GM12878 (cell line): ENCODE data around the gene GK2. TPM values are rescaled to one million over a fixed set of nuclear protein-coding genes. Genes with fewer than 3 reads are reported as not detected.

Experiments
- ATAC-seq: fragments of 200-7000 bp; cut with Tn5 transposase; 3 replicates; pipeline ENCODE4 v1.9.1; 2020; ENCODE audit warnings: mild to moderate bottlenecking, moderate library complexity
- Bru-seq: library from RNA; stranded (reverse); fragments of 400-500 nt; gene quantifications from one replicate; lab custom pipeline; 2021; lab: Mats Ljungman, UMichigan
- BruChase-seq, 2 experiments: library from RNA; stranded (reverse); fragments of 400-500 nt; gene quantifications; one replicate each; lab custom pipeline; 2021; lab: Mats Ljungman, UMichigan
- BruUV-seq: library from RNA; stranded (reverse); fragments of 400-500 nt; replicated peaks from 2 replicates; lab custom pipeline; 2021; lab: Mats Ljungman, UMichigan
- CTCF ChIA-PET: fragments of 300-600 bp; sonication (Branson Sonifier 250); formaldehyde crosslinking; extraction: SDS; loops from one replicate; lab custom pipeline; 2021; ENCODE audit warnings: inconsistent platforms; lab: Yijun Ruan, JAX
- POLR2A ChIA-PET: fragments of 350-600 bp; formaldehyde crosslinking; extraction: SDS; loops from one replicate; lab custom pipeline; 2021; ENCODE audit warnings: inconsistent platforms; lab: Charles Lee
- RAD21 ChIA-PET: fragments of 300-600 bp; sonication (Branson Sonifier 250); formaldehyde crosslinking; loops from one replicate; lab custom pipeline; 2023; ENCODE audit warnings: antibody characterized with exemption; ENCODE audit not compliant: unreplicated experiment; lab: Charles Lee
- SMC1A ChIA-PET: fragments of 300-600 bp; sonication (Branson Sonifier 250); formaldehyde crosslinking; loops from one replicate; lab custom pipeline; 2023; ENCODE audit not compliant: unreplicated experiment, uncharacterized antibody; lab: Charles Lee
- DNase-seq: peaks from one replicate; pipeline ENCODE4 v3.0.0-alpha.2; 2011; ENCODE audit warnings: low read depth, low spot score
- FAIRE-seq: peaks from 3 replicates; lab custom pipeline; 2011; peaks lifted over from hg19 to GRCh38; lab: Jason Lieb, UNC
- H2AFZ ChIP-seq: 2 replicates; pipeline ENCODE4 v1.6.0; 2011; ENCODE audit warnings: low read depth, low read length, control low read depth; ENCODE audit not compliant: control insufficient read depth
- H3K27ac ChIP-seq: 2 replicates; pipeline ENCODE4 v1.5.1; 2011; ENCODE audit warnings: control low read depth; ENCODE audit not compliant: control insufficient read depth, insufficient read depth
- H3K27me3 ChIP-seq, 2 experiments: replicated peaks in 1 of 2; 2 replicates each; pipeline versions ENCODE4 v1.6.0 to v1.6.1; 2011; ENCODE audit warnings: low read length in 1 of 2; ENCODE audit not compliant: control insufficient read depth in 2 of 2, insufficient read depth in 2 of 2
- H3K36me3 ChIP-seq, 2 experiments: 2 replicates each; pipeline ENCODE4 v1.5.1; 2011; ENCODE audit warnings: low read length in 1 of 2; ENCODE audit not compliant: control insufficient read depth in 2 of 2, insufficient read depth in 2 of 2
- H3K4me1 ChIP-seq: 2 replicates; pipeline ENCODE4 v1.6.1; 2011; ENCODE audit warnings: mild to moderate bottlenecking, low read length, moderate library complexity, mixed read lengths; ENCODE audit not compliant: control insufficient read depth, insufficient read depth
- H3K4me2 ChIP-seq: 2 replicates; pipeline ENCODE4 v1.6.0; 2011; ENCODE audit warnings: control low read depth; ENCODE audit not compliant: control insufficient read depth, insufficient read depth
- H3K4me3 ChIP-seq: fragments of 200-600 bp; sonication (generic); 2 replicates; pipeline ENCODE4 v1.5.1; 2016
- H3K79me2 ChIP-seq: 2 replicates; pipeline ENCODE4 v1.6.0; 2011; ENCODE audit warnings: low read length; ENCODE audit not compliant: control insufficient read depth, insufficient read depth
- H3K9ac ChIP-seq: 2 replicates; pipeline ENCODE4 v1.8.0; 2011; ENCODE audit warnings: low read length, control low read depth, mixed read lengths; ENCODE audit not compliant: control insufficient read depth, insufficient read depth
- H3K9me3 ChIP-seq: replicated peaks from 3 replicates; pipeline ENCODE4 v1.5.1; 2011; ENCODE audit warnings: mild to moderate bottlenecking, low read length; ENCODE audit not compliant: control insufficient read depth, insufficient read depth
- H4K20me1 ChIP-seq: 2 replicates; pipeline ENCODE4 v1.6.0; 2011; ENCODE audit not compliant: control insufficient read depth, insufficient read depth
- EGR1 ChIP-seq, 2 experiments: IDR thresholded peaks; 1 replicate in 1 of 2; 2 replicates in 1 of 2; pipeline ENCODE4 v1.6.1; 2011 to 2012; ENCODE audit warnings: low read depth in 2 of 2, low read length in 2 of 2, borderline replicate concordance in 1 of 2, mild to moderate bottlenecking in 1 of 2, moderate library complexity in 1 of 2
- EZH2 ChIP-seq: IDR thresholded peaks from 2 replicates; pipeline ENCODE4 v1.6.1; 2012; ENCODE audit warnings: low read depth, mild to moderate bottlenecking, control low read depth, inconsistent platforms, low read length, borderline replicate concordance; ENCODE audit not compliant: control insufficient read depth
- SMAD5 ChIP-seq: IDR thresholded peaks from 2 replicates; pipeline ENCODE4 v1.6.1; 2016; ENCODE audit warnings: antibody characterized with exemption, low read depth
- STAT1 ChIP-seq: fragments of 450-650 bp; conservative IDR thresholded peaks from 2 replicates; pipeline ENCODE4 v1.6.1; 2014; ENCODE audit warnings: antibody characterized with exemption, mild to moderate bottlenecking
- ZSCAN29 ChIP-seq: fragments of 450-650 bp; IDR thresholded peaks from 2 replicates; pipeline ENCODE4 v1.6.1; 2017; ENCODE audit warnings: mild to moderate bottlenecking, moderate library complexity
- WGBS: methylation state at CpG from one replicate; pipeline ENCODE4 v1.1.6; 2016; ENCODE audit warnings: low lambda C conversion rate; ENCODE audit not compliant: insufficient replicate concordance, insufficient coverage; ENCODE audit errors: missing lambda C conversion rate; 5-methylcytosine and 5-hydroxymethylcytosine counted together
- in situ Hi-C: fragments of 300-500 bp; cut with MboI; formaldehyde crosslinking; loops from 9 replicates; pipeline ENCODE4 v1.14.3; 2018; ENCODE audit warnings: mixed read lengths
- intact Hi-C: fragments of 100-400 bp; cut with micrococcal nuclease; formaldehyde crosslinking; loops from one replicate; pipeline ENCODE4 v1.14.2; 2022; ENCODE audit not compliant: unreplicated experiment
- long read RNA-seq, 2 experiments: library from polyadenylated mRNA; unstranded; transcript quantifications; one replicate each; pipeline ENCODE4 v2.0.0, GENCODE V29; 2019 to 2020
- polyA minus RNA-seq, 3 experiments: library from RNA; depleted of rRNA, polyadenylated mRNA; stranded (reverse); fragments of >200 nt; gene quantifications; 2 replicates each; pipeline ENCODE4 v1.2.3, GENCODE V29; 2011
- polyA plus RNA-seq, 11 experiments: library from polyadenylated mRNA; depleted of rRNA in 4 of 11; unstranded in 6 of 11; stranded (reverse) in 5 of 11; fragments of >200 nt; fragmentation: Nextera tagmentation in 4 of 11; fragmentation: Illumina TruSeq in 1 of 11; extraction: Ambion mirVana in 4 of 11; extraction: Trizol in 1 of 11; gene quantifications; 1 replicate in 1 of 11; 2 replicates in 10 of 11; pipeline versions ENCODE4 v1.2.1 to v1.2.3, GENCODE V29; 2011 to 2016; ENCODE audit warnings: inconsistent platforms in 2 of 11, missing spikeins in 2 of 11, low read depth in 1 of 11
- total RNA-seq, 4 experiments: library from RNA; depleted of rRNA in 3 of 4; stranded (reverse); fragments of >200 nt in 3 of 4; fragmentation: Illumina TruSeq in 1 of 4; extraction: Trizol in 1 of 4; gene quantifications; 2 replicates each; pipeline versions ENCODE4 v1.2.1 to v1.2.3, GENCODE V29; 2013 to 2021

The GK2 gene
- total RNA-seq (2013; cell fraction: nucleolus; rRNA removed) = not detected in 2 replicates
- total RNA-seq (2014; rRNA removed) = not detected in 2 replicates
- total RNA-seq (2014; rRNA removed; fragmentation: Illumina TruSeq; extraction: Trizol) = not detected in 2 replicates
- total RNA-seq (2021) = not detected in 2 replicates
- polyA plus RNA-seq (2011; ENCODE audit: low read depth) = not detected
- polyA plus RNA-seq (2011; rRNA removed) = not detected in 2 replicates
- not detected in 2 replicates for polyA plus RNA-seq (2011; cell fraction: cytosol; rRNA removed)
- polyA plus RNA-seq (2011; cell fraction: nucleus; rRNA removed) = not detected in 2 replicates
- not detected in 2 replicates for polyA plus RNA-seq (2012)
- not detected in 2 replicates for polyA plus RNA-seq (2014; fragmentation: Illumina TruSeq; extraction: Trizol)
- not detected for polyA plus RNA-seq (2014; fragmentation: Nextera tagmentation; extraction: Ambion mirVana)
- not detected in 2 replicates for polyA plus RNA-seq (2014; rRNA removed)
- not detected for polyA plus RNA-seq (2016; fragmentation: Nextera tagmentation; extraction: Ambion mirVana)
- polyA minus RNA-seq (2011; rRNA and poly(A)+ RNA removed) = not detected in 2 replicates
- not detected in 2 replicates for polyA minus RNA-seq (2011; cell fraction: cytosol; rRNA and poly(A)+ RNA removed)
- not detected in 2 replicates for polyA minus RNA-seq (2011; cell fraction: nucleus; rRNA and poly(A)+ RNA removed)
- Bru-seq, nascent RNA = not detected
- not detected for BruChase-seq, experiment 1, labeled RNA remaining after a 6-hour chase
- not detected for BruChase-seq, experiment 2, labeled RNA remaining after a 2-hour chase
- long read RNA-seq, experiment 1 = 0 reads
- long read RNA-seq, experiment 2 = 0 reads

DNA sequence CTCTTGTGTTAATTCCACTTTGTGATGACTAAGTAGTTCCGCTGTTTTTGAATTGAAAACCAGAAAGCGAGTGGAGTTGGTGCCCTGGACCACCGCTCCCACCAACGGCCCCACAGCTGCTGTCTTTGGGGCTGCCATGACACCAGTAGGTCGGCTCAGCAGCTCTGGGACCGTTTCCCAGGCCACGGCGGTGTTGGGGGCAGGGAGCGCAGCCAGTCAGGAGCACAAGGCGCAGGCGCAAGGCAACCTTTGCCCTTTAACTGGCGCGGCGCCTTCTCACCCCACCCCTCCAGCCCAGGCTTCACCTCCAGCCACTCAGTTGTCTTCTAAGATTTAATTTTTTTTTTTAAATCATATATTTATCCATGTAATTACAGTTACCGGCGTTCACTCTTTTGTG, at the start of gene GK2:
GK2 (minus strand) TSS at position 166 of the 400 bp plus-strand sequence; CDS start at position 138, 28 bp downstream.
- in situ Hi-C loops = no loop called here
- H4K20me1 ChIP-seq = no peaks in the 10 kb centered on the region
- no peak for TF ChIP-seq STAT1
- no peak for TF ChIP-seq EGR1 (IDR thresholded peaks at IDR 0.05; ENCODE audit: borderline replicate concordance in 1 of 2, low read depth in 2 of 2, low read length in 2 of 2)
- no peak for TF ChIP-seq SMAD5
- no peak for TF ChIP-seq ZSCAN29
- TF ChIP-seq EZH2 = no peak
- ChIA-PET POLR2A (no interaction called here), SMC1A (interaction anchor here (0.6 kb wide), 1 partner anchor 39 kb away, joined by 3 read pairs; no protein-coding TSS in a partner anchor), CTCF (no interaction called here), RAD21 (no interaction called here)
- BruUV-seq = no TSS peak
- no peak within 1 kb of the TSS for H3K9ac ChIP-seq
- no peak for DNase-seq
- WGBS = 66% methylated on average over 16 of the region's 16 CpGs
- no peak within 1 kb of the TSS for H3K4me2 ChIP-seq
- H3K27ac ChIP-seq = no peak within 1 kb of the TSS
- no peak within 1 kb of the TSS for H2AFZ ChIP-seq
- H3K4me1 ChIP-seq = no peaks in the 10 kb centered on the region
- H3K4me3 ChIP-seq = no peak within 1 kb of the TSS
- no peaks in the 10 kb centered on the region for H3K36me3 ChIP-seq
- no peak for FAIRE-seq
- no peak for ATAC-seq
- intact Hi-C loops = no loop called here
- H3K27me3 ChIP-seq = no peaks in the 10 kb centered on the region
- H3K79me2 ChIP-seq = no peaks in the 10 kb centered on the region
- H3K9me3 ChIP-seq = no peaks in the 10 kb centered on the region
